A673 (cell line): ENCODE data around the gene TMEM178B. TPM values are rescaled to one million over a fixed set of nuclear protein-coding genes. Genes with fewer than 3 reads are reported as not detected.

Experiments used
- BruUV-seq: library from RNA; stranded (reverse); fragments of 400-500 nt; replicated peaks from 2 replicates; lab custom pipeline; 2021; lab: Mats Ljungman, UMichigan
- CTCF ChIA-PET: fragments of 300-600 bp; sonication (Branson Sonifier 250); formaldehyde crosslinking; loops from one replicate; lab custom pipeline; 2022; ENCODE audit warnings: antibody characterized with exemption; lab: Charles Lee
- POLR2A ChIA-PET: fragments of 300-600 bp; sonication (Branson Sonifier 250); formaldehyde crosslinking; loops from one replicate; lab custom pipeline; 2022; ENCODE audit warnings: antibody characterized with exemption; ENCODE audit not compliant: low non-redundant PET; lab: Charles Lee
- DNase-seq: peaks from one replicate; pipeline ENCODE4 v3.0.0-alpha.2; 2015; ENCODE audit warnings: low spot score
- H3K27ac ChIP-seq: fragments of 200-600 bp; sonication (generic); 2 replicates; pipeline ENCODE4 v1.5.1; 2016; ENCODE audit warnings: mixed run types, low read depth, mild to moderate bottlenecking, mixed read lengths, antibody characterized with exemption, low read length; ENCODE audit not compliant: poor library complexity, severe bottlenecking
- H3K27me3 ChIP-seq: fragments of 200-600 bp; sonication (generic); replicated peaks from 2 replicates; pipeline ENCODE4 v1.6.1; 2017; ENCODE audit warnings: mixed run types, low read depth, mild to moderate bottlenecking, mixed read lengths, antibody characterized with exemption, low read length; ENCODE audit not compliant: insufficient read depth, poor library complexity
- H3K36me3 ChIP-seq: fragments of 200-600 bp; sonication (generic); 2 replicates; pipeline ENCODE4 v1.6.1; 2016; ENCODE audit warnings: mixed run types, mild to moderate bottlenecking, mixed read lengths, antibody characterized with exemption, low read length; ENCODE audit not compliant: insufficient read depth, poor library complexity, severe bottlenecking
- H3K4me1 ChIP-seq: fragments of 200-600 bp; sonication (generic); 2 replicates; pipeline ENCODE4 v1.6.1; 2017; ENCODE audit warnings: mixed run types, mild to moderate bottlenecking, mixed read lengths, antibody characterized with exemption, low read length; ENCODE audit not compliant: insufficient read depth, poor library complexity, severe bottlenecking
- H3K4me3 ChIP-seq: fragments of 200-600 bp; sonication (generic); 2 replicates; pipeline ENCODE4 v1.5.1; 2016; ENCODE audit warnings: low read depth, mixed run types, mild to moderate bottlenecking, mixed read lengths, low read length; ENCODE audit not compliant: poor library complexity, severe bottlenecking
- H3K9me3 ChIP-seq: fragments of 200-600 bp; sonication (generic); 2 replicates; pipeline ENCODE4 v1.6.1; 2016; ENCODE audit warnings: mixed run types, low read depth, mild to moderate bottlenecking, mixed read lengths, antibody characterized with exemption, low read length; ENCODE audit not compliant: poor library complexity, severe bottlenecking
- EZH2 ChIP-seq: fragments of 200-600 bp; sonication (generic); IDR thresholded peaks from 2 replicates; pipeline ENCODE4 v1.6.1; 2017; ENCODE audit warnings: borderline replicate concordance, low read depth, mild to moderate bottlenecking, mixed read lengths, antibody characterized with exemption, low read length; ENCODE audit not compliant: poor library complexity, severe bottlenecking
- intact Hi-C: fragments of 100-400 bp; cut with micrococcal nuclease; formaldehyde crosslinking; loops from one replicate; pipeline ENCODE4 v1.10.0; 2022; ENCODE audit not compliant: unreplicated experiment
- total RNA-seq: library from RNA; stranded (reverse); gene quantifications from 2 replicates; pipeline ENCODE4 v1.2.3, GENCODE V29; 2021
- TF ChIP-seq, protein P1 (sequence below): fragments of 300-800, 200-600 bp; sonication (generic); conservative IDR thresholded peaks from 2 replicates; pipeline ENCODE4 v1.5.1; 2017; ENCODE audit warnings: low read depth, mild to moderate bottlenecking, antibody characterized with exemption, low read length, moderate library complexity, mixed read lengths

The TMEM178B gene
- total RNA-seq, 1 experiment from 2014 or later: 2.8 TPM

DNA sequence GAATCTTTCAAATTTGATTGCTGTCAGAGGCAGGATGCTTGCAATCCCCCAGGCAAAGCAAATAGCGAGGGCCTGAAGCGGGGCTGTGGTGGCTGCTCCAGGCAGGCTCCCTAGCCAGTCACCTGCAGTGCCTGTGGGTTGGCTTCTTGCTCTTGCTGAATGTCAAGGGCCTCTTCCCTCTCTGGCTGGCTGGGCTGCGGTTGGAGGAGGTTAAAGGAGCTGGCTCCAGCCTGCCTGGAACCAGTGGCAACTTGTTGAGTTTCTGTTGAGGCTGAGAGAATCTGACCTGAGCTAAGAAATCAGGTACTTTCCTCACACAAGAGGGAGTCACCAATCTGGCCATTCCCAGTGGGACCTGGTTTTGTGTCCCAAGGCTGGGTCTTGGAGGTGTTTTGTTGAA, 134.7 kb downstream of the TMEM178B start:
- no TSS peak for BruUV-seq
- H3K9me3 ChIP-seq: no peaks in the 10 kb centered on the region
- no peak overlapping the region for H3K27ac ChIP-seq
- ChIA-PET POLR2A (no interaction called here), CTCF (no interaction called here)
- no peak for TF ChIP-seq EZH2
- TF ChIP-seq, protein P1, sequence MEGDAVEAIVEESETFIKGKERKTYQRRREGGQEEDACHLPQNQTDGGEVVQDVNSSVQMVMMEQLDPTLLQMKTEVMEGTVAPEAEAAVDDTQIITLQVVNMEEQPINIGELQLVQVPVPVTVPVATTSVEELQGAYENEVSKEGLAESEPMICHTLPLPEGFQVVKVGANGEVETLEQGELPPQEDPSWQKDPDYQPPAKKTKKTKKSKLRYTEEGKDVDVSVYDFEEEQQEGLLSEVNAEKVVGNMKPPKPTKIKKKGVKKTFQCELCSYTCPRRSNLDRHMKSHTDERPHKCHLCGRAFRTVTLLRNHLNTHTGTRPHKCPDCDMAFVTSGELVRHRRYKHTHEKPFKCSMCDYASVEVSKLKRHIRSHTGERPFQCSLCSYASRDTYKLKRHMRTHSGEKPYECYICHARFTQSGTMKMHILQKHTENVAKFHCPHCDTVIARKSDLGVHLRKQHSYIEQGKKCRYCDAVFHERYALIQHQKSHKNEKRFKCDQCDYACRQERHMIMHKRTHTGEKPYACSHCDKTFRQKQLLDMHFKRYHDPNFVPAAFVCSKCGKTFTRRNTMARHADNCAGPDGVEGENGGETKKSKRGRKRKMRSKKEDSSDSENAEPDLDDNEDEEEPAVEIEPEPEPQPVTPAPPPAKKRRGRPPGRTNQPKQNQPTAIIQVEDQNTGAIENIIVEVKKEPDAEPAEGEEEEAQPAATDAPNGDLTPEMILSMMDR: no peak
- no peaks in the 10 kb centered on the region for H3K27me3 ChIP-seq
- no peaks in the 10 kb centered on the region for H3K4me1 ChIP-seq
- no peak overlapping the region for H3K4me3 ChIP-seq
- no peaks in the 10 kb centered on the region for H3K36me3 ChIP-seq
- DNase-seq: no peak
- intact Hi-C loops: no loop called here

- TF ChIP-seq EZH2: no peak
- ChIA-PET CTCF (no interaction called here), POLR2A (no interaction called here)
- no peak overlapping the region for H3K4me3 ChIP-seq
- no peak overlapping the region for H3K27ac ChIP-seq
- intact Hi-C loops: no loop called here
- no peaks in the 10 kb centered on the region for H3K4me1 ChIP-seq
- DNase-seq: no peak
- no peaks in the 10 kb centered on the region for H3K36me3 ChIP-seq
- H3K27me3 ChIP-seq: no peaks in the 10 kb centered on the region
- H3K9me3 ChIP-seq: no peaks in the 10 kb centered on the region
- no TSS peak for BruUV-seq
Measured at GRCh38 chr7:141209454-141209853, 135.6 kb downstream of the TMEM178B start.

DNA sequence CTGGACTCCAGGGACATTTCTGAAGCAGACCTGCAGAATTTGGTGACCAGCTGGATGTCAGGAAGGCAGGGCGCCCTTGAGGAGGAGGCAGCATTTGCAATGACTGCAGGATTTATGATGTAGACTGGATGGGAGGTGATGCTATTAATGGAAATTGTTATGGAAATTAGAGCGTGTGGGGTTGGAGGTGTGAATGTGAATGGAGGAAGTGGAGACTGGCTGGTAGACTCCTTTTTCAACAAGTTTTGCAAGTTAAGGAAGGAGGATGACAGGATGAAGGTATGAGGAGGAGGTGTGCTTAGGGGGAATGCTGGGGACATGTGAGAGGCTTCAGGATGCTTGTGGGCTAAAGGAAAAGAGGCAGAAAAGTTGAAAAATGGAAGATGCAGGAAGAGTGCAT, 137.0 kb downstream of the TMEM178B start:
- POLR2A ChIA-PET: no interaction called here
- Histone ChIP-seq H3K27ac (no peak overlapping the region), H3K4me3 (no peak overlapping the region), H3K9me3 (no peaks in the 10 kb centered on the region), H3K27me3 (no peaks in the 10 kb centered on the region), H3K36me3 (no peaks in the 10 kb centered on the region), H3K4me1 (no peaks in the 10 kb centered on the region)
- CTCF ChIA-PET: no interaction called here
- DNase-seq: no peak
- no TSS peak for BruUV-seq
- TF ChIP-seq EZH2: no peak
- TF ChIP-seq, protein P1: no peak
- intact Hi-C loops: no loop called here

GRCh38 chr7:141213226-141213625, 139.4 kb downstream of the TMEM178B start:
- H3K4me1 ChIP-seq: no peaks in the 10 kb centered on the region
- no peak overlapping the region for H3K4me3 ChIP-seq
- ChIA-PET POLR2A (no interaction called here), CTCF (no interaction called here)
- H3K9me3 ChIP-seq: no peaks in the 10 kb centered on the region
- BruUV-seq: no TSS peak
- no peak for TF ChIP-seq EZH2
- TF ChIP-seq, protein P1: no peak
- H3K27me3 ChIP-seq: no peaks in the 10 kb centered on the region
- no peak overlapping the region for H3K27ac ChIP-seq
- no peak for DNase-seq
- no peaks in the 10 kb centered on the region for H3K36me3 ChIP-seq
- intact Hi-C loops: no loop called here
